HG03135 (cell line): Measurements from ENCODE around the gene KRT84.
"Not testable (repeated sequence)": the region's sequence is repeated elsewhere in the genome, so short reads cannot be mapped to it uniquely, and the experiment has no call there.

Experiments used
- ATAC-seq: cut with Tn5 transposase; IDR thresholded peaks from one replicate; pipeline ENCODE4 v1.9.1; 2021; ENCODE audit warnings: mild to moderate bottlenecking, moderate library complexity; ENCODE audit not compliant: unreplicated experiment

Gene KRT84

GRCh38 chr12:52413202-52413601, 27.8 kb upstream of the KRT84 start:
- no peak for ATAC-seq

GRCh38 chr12:52411815-52412214, 26.4 kb upstream of the KRT84 start:
- no peak for ATAC-seq

GRCh38 chr12:52410589-52411248, 25.3 kb upstream of the KRT84 start:
- ATAC-seq, result not testable (repeated sequence)

- ATAC-seq, result no peak
These were observed 22.5 kb upstream of the KRT84 start for GRCh38 chr12:52407918-52408317.

GRCh38 chr12:52405922-52406385, 20.5 kb upstream of the KRT84 start, which contains the start of gene KRT82:
TSS of gene KRT82 (minus strand) at chr12:52406335. CDS start at chr12:52406277, 58 bp downstream.
- no peak for ATAC-seq

- ATAC-seq, result no peak
These were observed 19.5 kb upstream of the KRT84 start for GRCh38 chr12:52404951-52405350.

- ATAC-seq, result no peak
These were observed 18.1 kb upstream of the KRT84 start for GRCh38 chr12:52403561-52403960.

- no peak for ATAC-seq
These were observed 17.6 kb upstream of the KRT84 start for GRCh38 chr12:52402873-52403540.

GRCh38 chr12:52402377-52402776, 16.9 kb upstream of the KRT84 start:
- no peak for ATAC-seq

- ATAC-seq, result no peak
These were observed 16.5 kb upstream of the KRT84 start for GRCh38 chr12:52401926-52402325.

GRCh38 chr12:52401526-52401925, 16.1 kb upstream of the KRT84 start:
- no peak for ATAC-seq

- ATAC-seq, result no peak
These were observed 15.5 kb upstream of the KRT84 start for GRCh38 chr12:52400906-52401305.

GRCh38 chr12:52399756-52400155, 14.3 kb upstream of the KRT84 start:
- no peak for ATAC-seq

- ATAC-seq, result no peak
These were observed 12.7 kb upstream of the KRT84 start for GRCh38 chr12:52398176-52398575.

- no peak for ATAC-seq
These were observed 11.2 kb upstream of the KRT84 start for GRCh38 chr12:52396656-52397055.

GRCh38 chr12:52395761-52396434, 10.4 kb upstream of the KRT84 start:
- no peak for ATAC-seq

GRCh38 chr12:52394836-52395405, 9.5 kb upstream of the KRT84 start:
- ATAC-seq, result no peak

- ATAC-seq, result no peak
These were observed 7.1 kb upstream of the KRT84 start for GRCh38 chr12:52392465-52393007.

GRCh38 chr12:52391618-52392002, 6.2 kb upstream of the KRT84 start:
- ATAC-seq, result no peak

- no peak for ATAC-seq
These were observed 5.5 kb upstream of the KRT84 start for GRCh38 chr12:52390739-52391617.
